GM12873 (cell line): ENCODE measurements around the gene ANG.

ENCODE experiments used
- TF ChIP-seq, protein P1 (sequence below): IDR thresholded peaks from 2 replicates; pipeline ENCODE4 v1.5.1; 2012; ENCODE audit warnings: low read depth, mild to moderate bottlenecking, moderate library complexity, low read length, control low read depth; ENCODE audit not compliant: insufficient read depth; ENCODE audit errors: missing control alignments

The ANG gene

DNA sequence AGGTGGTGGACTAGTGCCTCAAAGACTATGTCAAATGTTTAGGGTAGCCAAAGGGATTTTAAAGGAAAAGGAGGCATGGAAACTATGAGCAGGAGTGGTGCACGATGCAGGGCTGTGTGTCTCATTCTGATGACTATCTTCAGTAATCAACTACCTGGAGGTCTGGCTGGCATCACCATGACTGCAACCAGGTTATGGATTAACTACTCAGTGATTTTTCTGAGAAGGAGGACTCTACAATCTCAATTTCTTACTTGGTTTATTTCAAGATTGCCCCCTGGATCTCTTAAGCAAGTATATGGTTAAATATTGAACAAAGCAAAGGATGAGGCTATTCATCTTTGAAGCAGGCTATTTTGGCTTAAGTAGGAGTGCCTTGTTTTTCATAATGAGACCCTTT lies 38.0 kb downstream of the ANG start:
- TF ChIP-seq, protein P1, sequence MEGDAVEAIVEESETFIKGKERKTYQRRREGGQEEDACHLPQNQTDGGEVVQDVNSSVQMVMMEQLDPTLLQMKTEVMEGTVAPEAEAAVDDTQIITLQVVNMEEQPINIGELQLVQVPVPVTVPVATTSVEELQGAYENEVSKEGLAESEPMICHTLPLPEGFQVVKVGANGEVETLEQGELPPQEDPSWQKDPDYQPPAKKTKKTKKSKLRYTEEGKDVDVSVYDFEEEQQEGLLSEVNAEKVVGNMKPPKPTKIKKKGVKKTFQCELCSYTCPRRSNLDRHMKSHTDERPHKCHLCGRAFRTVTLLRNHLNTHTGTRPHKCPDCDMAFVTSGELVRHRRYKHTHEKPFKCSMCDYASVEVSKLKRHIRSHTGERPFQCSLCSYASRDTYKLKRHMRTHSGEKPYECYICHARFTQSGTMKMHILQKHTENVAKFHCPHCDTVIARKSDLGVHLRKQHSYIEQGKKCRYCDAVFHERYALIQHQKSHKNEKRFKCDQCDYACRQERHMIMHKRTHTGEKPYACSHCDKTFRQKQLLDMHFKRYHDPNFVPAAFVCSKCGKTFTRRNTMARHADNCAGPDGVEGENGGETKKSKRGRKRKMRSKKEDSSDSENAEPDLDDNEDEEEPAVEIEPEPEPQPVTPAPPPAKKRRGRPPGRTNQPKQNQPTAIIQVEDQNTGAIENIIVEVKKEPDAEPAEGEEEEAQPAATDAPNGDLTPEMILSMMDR = no peak

DNA sequence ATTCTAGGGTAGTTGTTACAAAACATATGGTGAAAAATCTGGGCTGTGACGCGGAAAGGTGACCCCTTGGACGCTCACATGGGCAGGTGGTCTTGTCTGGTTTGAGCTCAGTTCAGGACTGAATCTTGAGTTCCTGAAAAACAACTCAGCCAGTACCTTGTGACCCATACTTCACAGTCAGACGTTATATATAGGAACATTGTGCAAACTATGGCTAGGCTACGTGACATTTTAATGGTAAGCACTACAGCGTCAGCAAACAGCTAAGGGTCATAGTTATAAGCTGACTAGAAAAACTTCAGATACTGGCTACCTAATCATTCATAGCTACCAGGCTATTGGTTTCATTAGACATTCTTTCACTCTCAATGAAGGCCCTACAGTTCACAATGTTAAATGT lies 42.3 kb downstream of the ANG start:
- TF ChIP-seq, protein P1 = no peak

DNA sequence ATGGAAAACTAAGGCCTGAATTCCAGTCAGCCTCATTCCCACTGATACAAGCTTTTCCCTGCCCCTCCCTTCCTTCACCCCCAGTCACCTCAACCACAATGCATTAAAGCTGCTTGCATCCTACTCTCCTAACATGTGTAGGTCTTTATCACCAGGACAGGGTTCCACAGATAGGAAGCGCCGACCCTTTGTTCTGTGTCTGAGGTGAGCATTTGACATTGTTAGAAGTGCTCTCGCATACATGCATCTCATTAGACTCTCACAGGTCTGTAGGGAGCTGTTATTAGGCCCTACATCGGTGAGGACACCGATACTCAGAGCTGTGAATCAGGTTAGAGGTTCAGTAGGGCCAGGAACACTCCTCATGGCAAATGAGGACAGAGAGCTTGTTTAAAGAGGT lies 43.9 kb downstream of the ANG start:
- TF ChIP-seq, protein P1 = no peak

DNA sequence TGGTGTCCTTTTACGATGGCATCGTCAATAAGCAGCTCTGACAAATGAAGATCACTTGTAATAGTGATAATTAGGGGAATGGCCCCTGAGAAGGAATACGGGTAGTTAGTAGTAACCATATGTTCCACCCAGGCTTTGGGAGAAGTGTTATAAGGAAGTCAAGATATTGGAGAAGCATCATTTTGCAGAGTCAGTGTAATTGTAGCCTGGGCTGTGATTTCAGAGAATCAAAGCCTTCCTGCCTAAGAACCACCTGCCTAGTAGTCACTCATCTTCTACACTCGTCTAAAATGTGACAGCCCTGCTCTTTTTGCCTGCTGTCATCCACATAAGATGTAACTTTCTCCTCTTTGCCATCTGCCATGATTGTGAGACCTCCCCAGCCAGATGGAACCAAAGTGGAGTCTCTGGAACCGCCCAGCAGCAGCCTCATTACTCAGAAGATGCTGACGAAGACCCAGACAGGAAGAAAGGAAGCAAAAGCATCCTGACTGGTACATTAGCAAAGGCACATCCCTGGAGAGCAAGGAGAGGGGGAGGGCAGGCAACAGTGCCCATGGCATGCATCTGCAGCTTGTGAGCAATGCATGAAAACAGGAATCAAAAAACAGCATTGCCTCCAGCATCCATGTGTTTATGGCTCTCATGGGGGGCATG lies 44.5 kb downstream of the ANG start:
- TF ChIP-seq, protein P1 = no peak

DNA sequence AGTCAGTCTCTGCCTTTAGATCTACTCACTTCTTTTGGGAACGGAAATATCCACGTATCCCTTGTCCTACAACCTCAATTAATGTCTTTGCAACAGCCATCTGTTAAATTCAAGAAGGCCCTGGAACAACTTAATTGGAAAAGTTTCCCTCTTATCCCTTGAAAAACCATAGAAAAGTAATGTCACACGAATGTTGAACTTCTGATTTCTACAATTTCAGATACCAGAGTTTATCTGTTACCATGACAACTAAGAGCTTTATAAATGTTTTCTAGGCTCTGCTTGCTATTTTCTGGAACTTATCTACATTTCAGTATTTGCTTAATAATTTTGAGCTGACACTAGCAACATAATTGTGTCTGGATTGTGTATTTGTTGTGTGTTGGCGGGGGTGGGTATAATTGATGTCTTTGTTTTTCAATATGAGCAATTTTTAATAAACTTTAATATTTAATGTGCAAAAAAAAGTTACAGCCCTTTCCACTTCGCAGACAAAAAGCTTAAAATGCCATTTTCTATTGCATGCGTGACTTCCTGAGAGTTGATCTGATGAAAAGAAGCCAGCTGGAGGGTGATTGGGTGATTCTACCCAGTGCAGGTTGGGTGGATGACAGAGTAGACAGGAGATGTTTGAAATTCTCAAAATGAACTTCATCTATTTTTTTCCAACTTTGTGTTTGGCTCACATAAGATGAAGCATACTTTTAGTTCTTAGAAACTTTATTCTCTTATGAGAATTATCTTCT lies 45.3 kb downstream of the ANG start:
- TF ChIP-seq, protein P1 = no peak

DNA sequence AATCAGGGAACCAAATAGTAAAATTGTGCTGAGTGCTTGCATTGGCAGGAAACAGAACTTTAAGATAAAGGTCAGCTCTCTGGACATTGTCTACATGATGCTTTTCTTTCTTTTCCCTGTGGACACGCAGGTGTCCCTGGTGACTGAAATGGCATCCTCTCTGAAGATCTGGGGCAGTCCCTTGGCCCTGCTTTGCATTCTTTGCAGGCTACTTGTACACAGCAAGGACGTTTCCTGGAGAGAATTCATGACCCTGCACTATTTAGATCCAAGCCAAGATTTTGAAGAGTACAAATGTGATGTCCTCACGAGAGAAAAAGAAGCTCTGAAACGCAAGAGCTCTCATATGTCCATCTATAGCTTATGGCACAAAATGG lies 45.9 kb downstream of the ANG start:
- TF ChIP-seq, protein P1 = no peak

DNA sequence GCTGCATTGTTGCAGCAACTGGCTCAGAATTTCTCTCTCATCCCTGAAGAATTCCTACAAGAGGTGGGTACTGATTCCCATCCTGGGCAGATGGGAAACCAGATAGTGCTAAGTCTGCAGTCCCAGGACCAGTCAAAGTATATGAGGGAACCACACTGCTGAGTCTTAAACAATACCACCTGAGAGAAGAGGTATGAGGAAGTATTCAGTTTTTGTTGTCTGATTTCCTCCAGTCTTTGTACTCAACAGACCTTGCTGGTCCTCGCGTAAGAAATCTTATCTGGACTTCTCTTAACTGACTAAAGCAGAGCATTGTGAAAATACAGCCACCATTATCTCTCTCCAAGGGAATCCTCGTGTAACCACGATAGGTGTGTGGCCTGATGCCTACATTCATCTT lies 53.6 kb downstream of the ANG start:
- TF ChIP-seq, protein P1 = no peak
